ENCODE measurements around the gene CCNB1. TPM values are rescaled to one million over a fixed set of nuclear protein-coding genes. Genes with fewer than 3 reads are reported as not detected.

CCNB1 gene
- total and polyA plus RNA-seq, 2 experiments from 2014 or later, result 37.1 to 143 TPM

- no peaks in the 10 kb centered on the region for H3K36me3 ChIP-seq
- H3K27me3 ChIP-seq, result no peaks in the 10 kb centered on the region
- no peak for TF ChIP-seq CTCF (IDR thresholded peaks at IDR 0.05; ENCODE audit: low read depth, low read length)
- H3K4me3 ChIP-seq, result no peak overlapping the region
- DNase-seq (ENCODE audit: low read depth in 1 of 2, low spot score in 1 of 2), result peak in 1 of 2 donors; percentile 12
- no peaks in the 10 kb centered on the region for H3K9me3 ChIP-seq (ENCODE audit: low read depth)
- H3K27ac ChIP-seq, result no peak overlapping the region
- H3K4me1 ChIP-seq (ENCODE audit: low read depth), result no peaks in the 10 kb centered on the region
These were observed 39.7 kb downstream of the CCNB1 start for GRCh38 chr5:69206528-69207190.

- no peak for DNase-seq (ENCODE audit: low read depth in 1 of 2, low spot score in 1 of 2)
- Histone ChIP-seq H3K36me3 (no peaks in the 10 kb centered on the region), H3K27ac (no peak overlapping the region), H3K9me3 (ENCODE audit: low read depth) (no peaks in the 10 kb centered on the region), H3K4me3 (no peak overlapping the region), H3K27me3 (no peaks in the 10 kb centered on the region), H3K4me1 (ENCODE audit: low read depth) (no peaks in the 10 kb centered on the region)
- no peak for TF ChIP-seq CTCF (IDR thresholded peaks at IDR 0.05; ENCODE audit: low read depth, low read length)
These were observed 42.7 kb downstream of the CCNB1 start for GRCh38 chr5:69209602-69210001.

GRCh38 chr5:69211200-69211599 is 44.2 kb downstream of the CCNB1 start:
- Histone ChIP-seq H3K9me3 (ENCODE audit: low read depth) (no peaks in the 10 kb centered on the region), H3K4me1 (ENCODE audit: low read depth) (no peaks in the 10 kb centered on the region), H3K27me3 (no peaks in the 10 kb centered on the region), H3K36me3 (no peaks in the 10 kb centered on the region), H3K4me3 (no peak overlapping the region), H3K27ac (no peak overlapping the region)
- DNase-seq (ENCODE audit: low read depth in 1 of 2, low spot score in 1 of 2), result no peak
- TF ChIP-seq CTCF (IDR thresholded peaks at IDR 0.05; ENCODE audit: low read depth, low read length), result no peak

GRCh38 chr5:69212022-69212421 is 45.1 kb downstream of the CCNB1 start:
- H3K4me1 ChIP-seq (ENCODE audit: low read depth), result no peaks in the 10 kb centered on the region
- H3K9me3 ChIP-seq (ENCODE audit: low read depth), result no peaks in the 10 kb centered on the region
- no peaks in the 10 kb centered on the region for H3K27me3 ChIP-seq
- H3K4me3 ChIP-seq, result no peak overlapping the region
- DNase-seq (ENCODE audit: low read depth in 1 of 2, low spot score in 1 of 2), result no peak
- TF ChIP-seq CTCF (IDR thresholded peaks at IDR 0.05; ENCODE audit: low read depth, low read length), result no peak
- H3K36me3 ChIP-seq, result no peaks in the 10 kb centered on the region
- H3K27ac ChIP-seq, result no peak overlapping the region

GRCh38 chr5:69213513-69214215 is 46.7 kb downstream of the CCNB1 start:
- Histone ChIP-seq H3K4me1 (ENCODE audit: low read depth) (peaks cover 2% of the 10 kb centered on the region), H3K4me3 (no peak overlapping the region), H3K27me3 (no peaks in the 10 kb centered on the region), H3K9me3 (ENCODE audit: low read depth) (no peaks in the 10 kb centered on the region), H3K36me3 (no peaks in the 10 kb centered on the region), H3K27ac (no peak overlapping the region)
- no peak for TF ChIP-seq CTCF (IDR thresholded peaks at IDR 0.05; ENCODE audit: low read depth, low read length)
- DNase-seq (ENCODE audit: low read depth in 1 of 2, low spot score in 1 of 2), result peak in 1 of 2 donors; percentile 55

Data from cardiac muscle cell (in vitro differentiated cells and primary cell).